Occipital lobe (tissue), 2 donors: Measurements from ENCODE around the gene ERCC6L2. TPM values are rescaled to one million over a fixed set of nuclear protein-coding genes. Genes with fewer than 3 reads are reported as not detected.
A peak's percentile ranks its signal among the peaks of the same experiment; 100 is the strongest.

Experiments used
- DNase-seq: peaks from one replicate; lab custom pipeline; 2025; lab: John Stamatoyannopoulos, UW
- total RNA-seq: library from RNA; depleted of rRNA; stranded (reverse); fragments of >200 nt; gene quantifications from one replicate; pipeline ENCODE4 v1.2.3, GENCODE V29; 2014

Gene ERCC6L2
- total RNA-seq, 1 donor from 2014 or later, result 139 TPM

DNA sequence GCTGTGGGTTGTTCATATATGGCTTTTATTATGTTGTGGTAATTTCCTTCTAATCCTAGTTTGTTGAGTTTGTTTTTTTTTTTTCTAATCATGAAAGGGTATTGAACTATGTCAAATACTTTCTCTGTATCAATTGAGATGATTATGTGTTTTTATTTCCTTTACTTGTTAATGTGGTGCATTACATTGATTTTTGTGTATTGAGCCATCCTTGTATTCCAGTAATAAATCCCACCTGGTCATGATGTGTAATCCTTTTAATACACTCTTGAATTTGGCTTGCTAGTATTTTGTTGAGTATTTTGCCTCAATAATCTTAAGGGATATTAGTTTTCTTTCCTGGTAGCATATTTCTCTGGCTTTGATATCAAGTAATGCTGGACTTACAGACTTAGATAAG lies 13.1 kb upstream of the ERCC6L2 start:
- no peak for DNase-seq

- no peak for DNase-seq
These were observed 10.5 kb upstream of the ERCC6L2 start for GRCh38 chr9:95864852-95865580.

DNA sequence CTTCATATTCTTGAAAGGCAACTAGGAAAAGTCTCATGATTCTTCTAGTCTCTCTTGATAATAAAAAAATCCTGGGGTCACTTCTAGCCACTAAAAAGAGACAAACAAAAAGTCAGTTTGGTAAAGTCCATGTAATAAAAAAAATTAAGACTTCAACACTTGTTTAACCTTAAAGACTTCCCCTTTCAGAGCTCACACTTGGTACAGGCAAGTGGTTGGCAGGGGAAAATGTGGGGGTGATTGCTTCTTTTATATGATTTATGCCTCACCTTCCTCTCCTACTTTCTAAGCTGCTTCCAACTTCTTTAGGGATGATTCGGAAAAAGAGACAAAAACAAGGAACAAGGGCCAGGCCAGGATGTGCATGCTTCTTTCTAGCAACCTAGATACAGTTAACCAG lies 5.1 kb upstream of the ERCC6L2 start:
- no peak for DNase-seq

DNA sequence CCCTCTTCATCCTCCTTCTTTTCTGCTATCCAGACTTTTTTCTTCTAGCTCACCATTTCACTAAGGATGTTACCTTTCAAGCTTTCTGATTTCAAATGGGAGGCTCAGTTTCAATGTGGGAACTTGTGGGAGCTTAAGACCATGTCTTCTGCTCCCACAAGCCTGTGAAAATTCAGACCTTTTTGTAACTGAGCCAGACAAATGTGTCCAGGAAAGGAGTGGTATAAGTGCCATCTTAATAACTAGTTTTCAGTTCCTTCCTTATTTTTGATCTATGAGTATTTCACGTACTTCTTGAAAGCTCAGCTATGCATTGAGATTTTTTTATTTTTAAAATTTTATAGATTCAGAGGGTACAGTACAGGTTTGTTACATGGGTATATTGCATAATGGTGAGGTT lies 4.6 kb upstream of the ERCC6L2 start:
- DNase-seq, result no peak

- DNase-seq, result no peak
These were observed 1.0 kb upstream of the ERCC6L2 start for GRCh38 chr9:95874303-95874988.

GRCh38 chr9:95874989-95875304 lies 544 bp upstream of the ERCC6L2 start:
- DNase-seq, result peak; percentile 37

GRCh38 chr9:95876138-95876444 lies 600 bp downstream of the ERCC6L2 start:
- DNase-seq, result no peak

DNA sequence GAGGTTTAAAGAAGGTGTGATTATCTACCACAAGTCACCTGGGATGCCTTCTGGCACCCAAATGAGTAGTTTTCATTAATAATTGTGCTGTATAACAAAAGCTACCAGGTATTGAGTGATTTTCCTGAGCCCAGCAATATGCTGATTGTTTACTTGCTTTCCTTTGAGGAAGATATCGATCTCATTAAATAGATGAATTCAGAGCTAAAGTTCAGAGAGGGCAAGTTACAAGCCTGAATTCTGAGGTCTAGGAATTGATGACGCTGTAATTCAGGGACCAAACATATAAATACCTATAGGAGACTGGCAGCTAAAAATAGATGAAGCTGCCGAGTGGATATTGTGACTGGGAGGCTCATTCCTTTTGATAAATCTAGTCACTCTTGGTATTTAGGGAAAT lies 1.1 kb downstream of the ERCC6L2 start:
- no peak for DNase-seq

- no peak for DNase-seq
These were observed 2.5 kb downstream of the ERCC6L2 start for GRCh38 chr9:95877984-95878383.

- DNase-seq, result no peak
These were observed 4.1 kb downstream of the ERCC6L2 start for GRCh38 chr9:95879591-95879990.

GRCh38 chr9:95880021-95880690 lies 4.7 kb downstream of the ERCC6L2 start:
- no peak for DNase-seq

DNA sequence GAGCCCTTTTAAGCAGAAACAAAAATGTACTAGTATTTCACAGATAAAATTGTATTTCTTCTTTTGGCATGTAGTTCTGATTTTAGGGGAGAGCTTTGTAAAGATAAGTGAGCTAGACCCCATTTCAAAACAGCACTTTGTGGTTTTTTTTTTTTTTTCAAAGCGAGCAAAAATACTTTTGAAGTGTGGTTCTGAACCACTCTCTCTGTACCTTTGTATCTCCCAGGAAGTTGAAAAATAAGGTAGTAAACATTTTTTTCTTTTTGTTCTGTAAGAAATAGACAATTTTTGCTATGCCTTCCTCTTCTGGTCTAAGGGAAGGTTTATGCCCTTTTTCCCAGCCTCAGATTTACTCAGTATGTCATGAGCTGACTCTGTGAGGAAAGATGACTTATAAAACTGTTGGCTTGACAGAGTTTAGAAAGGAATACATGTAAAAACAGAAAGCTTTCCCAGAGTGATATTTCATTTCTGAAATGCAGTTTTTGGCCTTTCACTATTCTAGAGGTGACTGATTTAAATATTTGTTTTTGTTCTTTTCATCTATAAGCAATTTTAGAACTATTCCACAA lies 12.5 kb downstream of the ERCC6L2 start:
- no peak for DNase-seq

DNA sequence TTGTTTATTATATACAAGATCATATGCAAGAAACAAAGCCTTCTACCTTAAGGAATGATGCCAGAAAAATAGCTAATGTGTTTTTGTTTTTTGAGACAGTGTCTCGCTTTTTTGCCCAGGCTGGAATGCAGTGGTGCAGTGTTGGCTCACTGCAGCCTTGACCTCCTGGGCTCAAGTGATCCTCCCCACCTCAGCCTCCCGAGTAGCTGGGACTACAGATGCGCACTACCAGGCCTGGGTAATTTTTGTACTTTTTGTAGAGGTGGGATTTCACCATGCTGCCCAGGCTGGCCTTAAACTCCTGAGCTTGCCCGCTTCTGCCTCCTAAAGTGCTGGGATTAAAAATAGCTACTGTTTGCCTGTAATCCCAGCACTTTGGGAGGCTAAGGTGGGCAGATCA lies 15.1 kb downstream of the ERCC6L2 start:
- no peak for DNase-seq

DNA sequence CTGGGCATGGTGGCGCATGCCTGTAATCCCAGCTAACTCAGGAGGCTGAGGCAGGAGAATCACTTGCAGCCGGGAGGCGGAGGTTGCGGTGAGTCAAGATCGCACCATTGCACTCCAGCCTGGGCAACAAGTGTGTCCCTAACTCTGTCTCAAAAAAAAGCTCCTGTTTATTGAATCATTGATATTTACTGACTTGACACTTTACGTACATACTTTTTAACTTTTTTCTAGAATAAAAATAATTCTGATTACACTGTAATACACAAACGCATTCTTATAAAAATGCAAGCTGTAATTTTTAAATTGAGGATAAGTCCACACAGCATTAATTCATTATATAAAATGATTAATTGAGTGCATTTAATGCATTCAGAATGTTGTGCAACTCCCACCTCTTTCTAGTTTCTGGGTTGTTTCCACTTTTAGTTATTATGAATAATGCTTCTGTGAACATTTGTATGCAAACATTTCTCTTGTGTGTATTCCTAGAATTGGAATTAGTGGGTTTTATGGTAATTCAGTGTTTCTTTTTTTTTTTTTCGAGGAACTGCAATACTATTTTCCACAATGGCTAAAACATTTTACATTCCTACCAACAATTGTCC lies 15.7 kb downstream of the ERCC6L2 start:
- DNase-seq, result no peak

DNA sequence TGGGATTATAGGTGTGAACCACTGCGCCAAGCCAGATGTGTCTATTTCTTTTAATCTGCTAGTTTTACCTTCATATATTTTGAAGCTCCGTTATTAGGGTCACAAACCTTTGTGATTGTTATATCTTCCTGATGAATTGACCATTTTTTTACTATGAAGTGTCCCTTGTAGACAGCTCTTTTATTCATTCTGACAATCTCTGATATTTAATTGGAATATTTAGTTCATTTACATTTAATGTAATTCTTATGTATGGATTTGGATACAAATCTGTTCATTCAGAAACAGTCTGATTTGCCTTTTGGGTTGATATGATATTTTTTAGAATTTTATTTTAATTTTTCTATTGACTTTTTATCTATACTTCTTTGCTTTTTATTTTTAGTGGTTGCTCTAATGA lies 17.2 kb downstream of the ERCC6L2 start:
- no peak for DNase-seq

- DNase-seq, result no peak
These were observed 21.1 kb downstream of the ERCC6L2 start for GRCh38 chr9:95896580-95896979.

DNA sequence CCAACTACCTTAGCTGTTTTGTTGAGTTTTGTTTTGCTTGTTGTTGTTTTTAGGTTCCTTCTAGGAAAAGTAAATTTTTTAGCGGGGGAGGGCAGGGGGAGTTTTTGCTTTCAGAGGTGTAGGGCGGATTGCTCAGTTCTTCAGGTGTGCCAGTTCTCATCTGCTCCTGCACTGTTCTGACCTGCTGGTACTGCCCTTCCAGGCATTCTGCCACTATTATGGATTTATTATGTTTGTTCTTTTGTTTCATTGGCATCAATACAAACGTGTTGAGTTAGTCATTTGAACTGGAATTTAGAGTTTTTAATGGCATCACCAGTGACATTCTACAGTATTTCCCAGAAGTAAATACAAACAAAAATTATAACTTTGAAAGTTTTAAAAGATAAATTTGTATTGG lies 26.0 kb downstream of the ERCC6L2 start:
- no peak for DNase-seq

GRCh38 chr9:95903398-95903797 lies 27.9 kb downstream of the ERCC6L2 start:
- DNase-seq, result no peak

GRCh38 chr9:95907794-95908193 lies 32.3 kb downstream of the ERCC6L2 start:
- DNase-seq, result no peak

DNA sequence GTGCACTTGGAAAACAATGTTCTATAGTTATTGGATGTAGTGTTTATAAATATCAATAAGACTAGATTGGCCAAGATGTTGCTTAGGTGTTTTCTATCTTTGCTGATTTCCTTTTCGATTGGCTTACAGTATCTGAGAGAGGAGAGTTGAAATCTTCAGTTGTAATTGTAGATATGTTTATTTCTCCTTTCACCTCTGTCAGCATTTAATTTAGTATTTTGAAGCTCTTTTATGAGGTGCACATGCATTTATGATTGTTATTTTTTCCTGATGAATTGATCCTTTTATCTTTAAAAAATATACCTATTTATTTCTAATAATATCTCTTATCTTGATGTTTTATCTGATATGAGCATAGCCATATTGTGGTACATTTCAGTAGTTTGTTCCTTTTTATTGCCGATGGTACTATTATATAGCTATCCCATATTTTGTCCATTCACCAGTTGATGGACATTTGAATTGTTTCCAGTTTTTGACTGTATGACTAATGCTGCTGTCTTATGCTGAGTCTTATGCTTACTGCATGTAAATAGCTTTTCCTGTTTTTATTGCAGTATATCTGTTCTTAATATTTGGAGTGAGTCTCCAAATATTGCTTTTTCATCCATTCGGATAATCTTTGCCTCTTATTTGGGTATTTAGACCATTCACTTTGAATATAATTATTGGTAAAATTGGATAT lies 34.7 kb downstream of the ERCC6L2 start:
- DNase-seq, result no peak

DNA sequence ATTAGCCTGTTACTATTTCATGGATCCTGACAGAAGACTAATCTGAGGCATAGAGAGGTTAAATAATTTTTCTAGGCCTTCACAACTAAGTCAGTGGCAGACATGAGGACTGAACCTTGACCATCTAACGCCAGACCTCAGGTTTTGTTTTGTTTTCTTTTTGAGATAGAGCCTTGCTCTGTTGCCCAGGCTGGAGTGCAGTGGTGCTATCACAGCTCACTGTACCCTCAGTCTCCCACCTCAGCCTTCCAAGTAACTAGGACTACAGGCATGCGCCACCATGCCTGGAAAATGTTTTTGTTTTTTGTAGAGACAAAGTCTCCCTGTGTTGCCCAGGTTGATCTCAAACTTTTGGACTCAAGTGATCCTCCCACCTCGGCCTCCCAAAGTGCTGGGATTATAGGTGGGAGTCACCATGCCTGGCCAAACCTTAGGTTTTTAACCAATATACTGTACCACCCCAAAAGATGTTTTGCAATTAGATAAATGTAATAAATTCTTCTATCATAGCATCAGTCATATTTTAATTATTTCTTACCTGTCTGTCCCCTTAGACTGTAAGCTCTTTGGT lies 35.4 kb downstream of the ERCC6L2 start:
- DNase-seq, result no peak
